Measurements from ENCODE around the gene INPP5D.
A peak's percentile ranks its signal among the peaks of the same experiment; 100 is the strongest.

INPP5D gene

GRCh38 chr2:233012301-233012971 is 47.7 kb upstream of the INPP5D start:
- H3K36me3 ChIP-seq (replicated peaks in 1 of 2; ENCODE audit: control insufficient read depth in 2 of 2, insufficient read depth in 2 of 2, low read length in 2 of 2): no peaks in the 10 kb centered on the region
- no peak overlapping the region for H2AFZ ChIP-seq (ENCODE audit: low read length)
- no peak overlapping the region for H4K8ac ChIP-seq (ENCODE audit: low read depth, low read length)
- H4K91ac ChIP-seq (ENCODE audit: low read depth, low read length, poor library complexity): no peak overlapping the region
- H3K18ac ChIP-seq (ENCODE audit: low read length): no peak overlapping the region
- H3K4me3 ChIP-seq (ENCODE audit: low read length in 2 of 2): no peak overlapping the region
- H3K9ac ChIP-seq (ENCODE audit: low read depth, low read length, poor library complexity): no peak overlapping the region
- H2BK120ac ChIP-seq (ENCODE audit: low read depth, low read length): no peak overlapping the region
- no peak overlapping the region for H2BK12ac ChIP-seq (ENCODE audit: low read length)
- no peak overlapping the region for H3K23ac ChIP-seq (ENCODE audit: low read depth, low read length, poor library complexity)
- no peak overlapping the region for H3K14ac ChIP-seq (ENCODE audit: low read length)
- H3K4me1 ChIP-seq (ENCODE audit: control insufficient read depth in 2 of 2, insufficient read depth in 1 of 2, low read depth in 1 of 2, low read length in 2 of 2): no peaks in the 10 kb centered on the region
- H2BK15ac ChIP-seq (ENCODE audit: low read length): no peak overlapping the region
- no peaks in the 10 kb centered on the region for H3K9me3 ChIP-seq (replicated peaks in 1 of 2; ENCODE audit: control insufficient read depth in 2 of 2, insufficient read depth in 1 of 2, low read depth in 1 of 2, low read length in 2 of 2)
- H3K79me1 ChIP-seq (ENCODE audit: low read depth, low read length): no peaks in the 10 kb centered on the region
- WGBS, 2 donors (ENCODE audit: extremely low coverage in 2 of 2, insufficient read length in 2 of 2, insufficient replicate concordance in 1 of 2): no CpG with 5 or more reads among the region's 12 CpGs
- H2AK5ac ChIP-seq (ENCODE audit: low read depth, low read length): no peak overlapping the region
- H3K4ac ChIP-seq (ENCODE audit: low read length): no peak overlapping the region
- DNase-seq (ENCODE audit: low spot score): no peak
- no peak overlapping the region for H3K27ac ChIP-seq (replicated peaks; ENCODE audit: low read length)
- no peak overlapping the region for H2BK5ac ChIP-seq (ENCODE audit: low read length)
- peaks cover 0 to 2% (median 0%) of the 10 kb centered on the region in 3 experiments for H3K27me3 ChIP-seq (ENCODE audit: control insufficient read depth in 3 of 3, insufficient read depth in 3 of 3, low read depth in 1 of 3, low read length in 3 of 3)
- H3K4me2 ChIP-seq (ENCODE audit: insufficient read depth, low read length, poor library complexity, severe bottlenecking): no peak overlapping the region

GRCh38 chr2:233013027-233013461 is 47.1 kb upstream of the INPP5D start, which contains the start of gene NGEF:
TSS of gene NGEF (minus strand) at chr2:233013256. CDS start at chr2:232974890, 38,366 bp downstream.
- no peak within 1 kb of the TSS for H4K91ac ChIP-seq (ENCODE audit: low read depth, low read length, poor library complexity)
- H3K79me1 ChIP-seq (ENCODE audit: low read depth, low read length): no peaks in the 10 kb centered on the region
- no peak within 1 kb of the TSS for H4K8ac ChIP-seq (ENCODE audit: low read depth, low read length)

GRCh38 chr2:233013650-233014049 is 46.5 kb upstream of the INPP5D start:
- no CpG with 5 or more reads among the region's 1 CpG for WGBS, 2 donors (ENCODE audit: extremely low coverage in 2 of 2, insufficient read length in 2 of 2, insufficient replicate concordance in 1 of 2)
- Histone ChIP-seq H3K4me1 (ENCODE audit: control insufficient read depth in 2 of 2, insufficient read depth in 1 of 2, low read depth in 1 of 2, low read length in 2 of 2) (no peaks in the 10 kb centered on the region), H2AK5ac (ENCODE audit: low read depth, low read length) (no peak overlapping the region), H2BK15ac (ENCODE audit: low read length) (no peak overlapping the region), H3K79me1 (ENCODE audit: low read depth, low read length) (no peaks in the 10 kb centered on the region), H3K27me3 (ENCODE audit: control insufficient read depth in 3 of 3, insufficient read depth in 3 of 3, low read depth in 1 of 3, low read length in 3 of 3) (no peaks in the 10 kb centered on the region), H4K91ac (ENCODE audit: low read depth, low read length, poor library complexity) (no peak overlapping the region), H3K36me3 (replicated peaks in 1 of 2; ENCODE audit: control insufficient read depth in 2 of 2, insufficient read depth in 2 of 2, low read length in 2 of 2) (no peaks in the 10 kb centered on the region), H3K18ac (ENCODE audit: low read length) (no peak overlapping the region), H4K8ac (ENCODE audit: low read depth, low read length) (no peak overlapping the region), H2BK5ac (ENCODE audit: low read length) (no peak overlapping the region), H2AFZ (ENCODE audit: low read length) (no peak overlapping the region), H3K27ac (replicated peaks; ENCODE audit: low read length) (no peak overlapping the region), H3K23ac (ENCODE audit: low read depth, low read length, poor library complexity) (no peak overlapping the region), H3K9me3 (replicated peaks in 1 of 2; ENCODE audit: control insufficient read depth in 2 of 2, insufficient read depth in 1 of 2, low read depth in 1 of 2, low read length in 2 of 2) (no peaks in the 10 kb centered on the region), H3K9ac (ENCODE audit: low read depth, low read length, poor library complexity) (no peak overlapping the region), H3K4me2 (ENCODE audit: insufficient read depth, low read length, poor library complexity, severe bottlenecking) (no peak overlapping the region), H2BK12ac (ENCODE audit: low read length) (no peak overlapping the region), H3K4ac (ENCODE audit: low read length) (no peak overlapping the region), H3K14ac (ENCODE audit: low read length) (no peak overlapping the region), H2BK120ac (ENCODE audit: low read depth, low read length) (no peak overlapping the region), H3K4me3 (ENCODE audit: low read length in 2 of 2) (no peak overlapping the region)
- DNase-seq (ENCODE audit: low spot score): no peak

More at GRCh38 chr2:233013027-233013461, 47.1 kb upstream of the INPP5D start, which contains the start of gene NGEF:
- Histone ChIP-seq H2BK120ac (ENCODE audit: low read depth, low read length) (no peak within 1 kb of the TSS), H2BK5ac (ENCODE audit: low read length) (no peak within 1 kb of the TSS), H3K18ac (ENCODE audit: low read length) (no peak within 1 kb of the TSS), H3K9me3 (replicated peaks in 1 of 2; ENCODE audit: control insufficient read depth in 2 of 2, insufficient read depth in 1 of 2, low read depth in 1 of 2, low read length in 2 of 2) (no peaks in the 10 kb centered on the region), H3K4me2 (ENCODE audit: insufficient read depth, low read length, poor library complexity, severe bottlenecking) (no peak within 1 kb of the TSS), H3K36me3 (replicated peaks in 1 of 2; ENCODE audit: control insufficient read depth in 2 of 2, insufficient read depth in 2 of 2, low read length in 2 of 2) (no peaks in the 10 kb centered on the region), H2AFZ (ENCODE audit: low read length) (no peak within 1 kb of the TSS), H3K9ac (ENCODE audit: low read depth, low read length, poor library complexity) (peak within 1 kb of the TSS; percentile 21), H2BK15ac (ENCODE audit: low read length) (no peak within 1 kb of the TSS), H3K4me3 (ENCODE audit: low read length in 2 of 2) (no peak within 1 kb of the TSS), H2BK12ac (ENCODE audit: low read length) (no peak within 1 kb of the TSS), H3K4me1 (ENCODE audit: control insufficient read depth in 2 of 2, insufficient read depth in 1 of 2, low read depth in 1 of 2, low read length in 2 of 2) (no peaks in the 10 kb centered on the region), H2AK5ac (ENCODE audit: low read depth, low read length) (peak within 1 kb of the TSS; percentile 68), H3K14ac (ENCODE audit: low read length) (no peak within 1 kb of the TSS), H3K27ac (replicated peaks; ENCODE audit: low read length) (no peak within 1 kb of the TSS), H3K23ac (ENCODE audit: low read depth, low read length, poor library complexity) (no peak within 1 kb of the TSS), H3K4ac (ENCODE audit: low read length) (no peak within 1 kb of the TSS), H3K27me3 (ENCODE audit: control insufficient read depth in 3 of 3, insufficient read depth in 3 of 3, low read depth in 1 of 3, low read length in 3 of 3) (peaks cover 0 to under 1% (median 0%) of the 10 kb centered on the region in 3 experiments)
- WGBS, 2 donors (ENCODE audit: extremely low coverage in 2 of 2, insufficient read length in 2 of 2, insufficient replicate concordance in 1 of 2): no CpG with 5 or more reads among the region's 12 CpGs
- DNase-seq (ENCODE audit: low spot score): no peak

- H2BK120ac ChIP-seq (ENCODE audit: low read depth, low read length): no peak overlapping the region
Observed at GRCh38 chr2:233015019-233015645, 45.0 kb upstream of the INPP5D start.

More at GRCh38 chr2:233015019-233015645, 45.0 kb upstream of the INPP5D start:
- DNase-seq (ENCODE audit: low spot score): no peak
- Histone ChIP-seq H3K9me3 (replicated peaks in 1 of 2; ENCODE audit: control insufficient read depth in 2 of 2, insufficient read depth in 1 of 2, low read depth in 1 of 2, low read length in 2 of 2) (no peaks in the 10 kb centered on the region), H2BK15ac (ENCODE audit: low read length) (no peak overlapping the region), H3K4me2 (ENCODE audit: insufficient read depth, low read length, poor library complexity, severe bottlenecking) (no peak overlapping the region), H3K27me3 (ENCODE audit: control insufficient read depth in 3 of 3, insufficient read depth in 3 of 3, low read depth in 1 of 3, low read length in 3 of 3) (no peaks in the 10 kb centered on the region), H3K14ac (ENCODE audit: low read length) (no peak overlapping the region), H3K4me1 (ENCODE audit: control insufficient read depth in 2 of 2, insufficient read depth in 1 of 2, low read depth in 1 of 2, low read length in 2 of 2) (no peaks in the 10 kb centered on the region), H4K91ac (ENCODE audit: low read depth, low read length, poor library complexity) (no peak overlapping the region), H3K18ac (ENCODE audit: low read length) (no peak overlapping the region), H3K27ac (replicated peaks; ENCODE audit: low read length) (no peak overlapping the region), H3K4me3 (ENCODE audit: low read length in 2 of 2) (no peak overlapping the region), H3K4ac (ENCODE audit: low read length) (no peak overlapping the region), H4K8ac (ENCODE audit: low read depth, low read length) (no peak overlapping the region), H3K9ac (ENCODE audit: low read depth, low read length, poor library complexity) (no peak overlapping the region), H3K36me3 (replicated peaks in 1 of 2; ENCODE audit: control insufficient read depth in 2 of 2, insufficient read depth in 2 of 2, low read length in 2 of 2) (no peaks in the 10 kb centered on the region), H2AK5ac (ENCODE audit: low read depth, low read length) (no peak overlapping the region), H2AFZ (ENCODE audit: low read length) (no peak overlapping the region), H2BK5ac (ENCODE audit: low read length) (no peak overlapping the region), H3K79me1 (ENCODE audit: low read depth, low read length) (no peaks in the 10 kb centered on the region), H3K23ac (ENCODE audit: low read depth, low read length, poor library complexity) (no peak overlapping the region), H2BK12ac (ENCODE audit: low read length) (no peak overlapping the region)
- no CpG with 5 or more reads among the region's 1 CpG for WGBS, 2 donors (ENCODE audit: extremely low coverage in 2 of 2, insufficient read length in 2 of 2, insufficient replicate concordance in 1 of 2)

All from neuronal stem cell (in vitro differentiated cells).